ENCODE results near the gene CD8B2.

GRCh38 chr2:106547164-106547903 lies 60.2 kb downstream of the CD8B2 start:
- TF ChIP-seq ZNF274 (IDR thresholded peaks at IDR 0.05; ENCODE audit: low read depth, low read length) (no peak), YY1 (IDR thresholded peaks at IDR 0.05; ENCODE audit: insufficient read depth, insufficient read length) (no peak)
